GM10266 (cell line): ENCODE results near the gene SYT7.

Source experiments
- DNase-seq: peaks from one replicate; pipeline ENCODE4 v3.0.0; 2012; ENCODE audit errors: extremely low spot score
- CTCF ChIP-seq: IDR thresholded peaks from 2 replicates; pipeline ENCODE4 v1.5.1; 2012; ENCODE audit warnings: mild to moderate bottlenecking, low read depth; ENCODE audit not compliant: control insufficient read depth, insufficient read depth; ENCODE audit errors: missing control alignments

The SYT7 gene

GRCh38 chr11:61564936-61565696 is 15.8 kb downstream of the SYT7 start:
- no peak for TF ChIP-seq CTCF

GRCh38 chr11:61560751-61561150 is 20.1 kb downstream of the SYT7 start:
- no peak for TF ChIP-seq CTCF

More at GRCh38 chr11:61564936-61565696, 15.8 kb downstream of the SYT7 start:
- no peak for DNase-seq

DNA sequence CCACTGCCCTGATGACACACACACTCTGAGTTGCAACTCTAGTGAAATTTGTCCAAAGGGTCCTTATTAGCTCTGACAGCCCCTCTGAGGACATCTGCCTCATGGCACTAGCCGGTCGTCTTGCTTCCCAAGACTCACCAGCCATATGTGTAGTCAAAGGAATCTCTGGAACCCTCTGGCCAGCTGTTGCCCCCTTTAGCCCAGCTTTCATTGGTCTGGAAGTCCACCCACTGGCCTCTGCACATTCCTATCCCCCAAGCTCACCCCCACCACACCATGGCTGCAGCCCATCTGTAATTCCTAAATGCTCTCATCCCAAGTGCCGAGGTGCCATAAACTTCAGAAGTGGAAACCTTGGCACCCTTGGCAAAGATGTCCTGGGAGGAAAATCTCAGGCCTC is 24.3 kb downstream of the SYT7 start:
- no peak for DNase-seq
- no peak for TF ChIP-seq CTCF

More at GRCh38 chr11:61560751-61561150, 20.1 kb downstream of the SYT7 start:
- DNase-seq, result no peak

DNA sequence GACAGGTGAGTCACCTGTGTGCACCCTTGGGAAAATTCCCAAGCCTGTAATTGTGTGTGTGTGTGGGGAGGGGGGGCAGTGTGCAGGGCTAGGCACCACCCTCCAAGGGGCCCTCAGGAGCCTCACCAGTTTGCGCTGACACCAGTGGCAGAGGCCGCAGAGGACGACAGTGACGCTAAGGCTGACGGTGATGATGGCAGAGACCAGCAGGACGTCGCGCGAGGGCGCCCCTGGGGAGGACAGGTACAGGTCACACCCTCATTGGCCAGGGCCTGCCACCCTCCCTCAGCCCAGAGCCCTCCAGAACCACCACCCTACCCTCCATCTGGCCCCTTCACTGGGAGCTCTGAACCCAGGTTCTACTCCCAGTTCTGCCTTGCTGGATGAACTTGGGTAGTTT is 24.9 kb downstream of the SYT7 start:
- DNase-seq, result no peak
- no peak for TF ChIP-seq CTCF

GRCh38 chr11:61555051-61555969 is 25.6 kb downstream of the SYT7 start:
- TF ChIP-seq CTCF, result no peak
- no peak for DNase-seq

DNA sequence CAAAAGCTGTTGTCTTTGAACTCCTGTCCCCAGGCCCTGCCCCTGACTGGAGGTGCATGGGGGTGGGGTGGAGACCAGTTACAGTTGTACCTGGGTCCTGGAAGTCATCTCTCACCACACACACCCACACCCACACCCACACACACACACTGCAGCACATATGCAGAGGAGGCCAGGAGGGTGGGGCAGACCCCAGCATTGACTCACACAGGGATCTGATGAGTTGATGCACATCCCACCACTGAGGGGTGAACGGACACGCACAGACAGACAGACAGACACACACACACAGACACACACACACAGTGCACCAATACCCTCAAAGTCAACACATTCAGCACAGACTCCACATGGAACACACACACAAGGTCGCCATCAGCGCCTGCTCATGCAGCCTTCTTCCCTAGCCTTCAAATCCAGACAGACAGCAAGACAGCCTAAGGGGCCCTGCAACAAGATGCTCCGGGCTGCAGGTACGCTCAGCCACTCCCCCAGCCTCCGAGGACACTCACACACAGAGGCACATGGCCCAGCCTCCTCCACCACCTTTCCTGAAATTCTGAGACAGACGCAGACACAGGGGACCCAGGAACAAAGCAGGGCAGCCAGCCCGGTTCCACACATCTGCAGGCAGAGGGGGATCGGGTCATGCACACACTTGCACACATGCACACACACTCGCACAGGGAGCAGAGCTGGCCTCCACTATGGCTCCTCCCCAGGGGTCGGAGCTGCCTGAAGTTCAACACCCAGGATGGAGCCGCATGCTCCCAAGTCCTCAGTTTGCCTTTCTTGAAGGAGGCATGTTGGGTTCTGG is 26.5 kb downstream of the SYT7 start:
- no peak for DNase-seq
- no peak for TF ChIP-seq CTCF
